Activated effector memory CD4-positive, alpha-beta T cell treated with anti-CD3 and anti-CD28 coated beads, Interleukin-2, amount 50 U/mL, for 16 hours (primary cell): ENCODE results near the gene PODNL1.
A peak's percentile ranks its signal among the peaks of the same experiment; 100 is the strongest.

Source experiments
- DNase-seq: peaks from one replicate; pipeline ENCODE4 v3.0.0-alpha.2; 2020

Gene PODNL1

GRCh38 chr19:13887517-13887916, 50.7 kb downstream of the PODNL1 start:
- DNase-seq = no peak

GRCh38 chr19:13887018-13887436, 51.2 kb downstream of the PODNL1 start:
- DNase-seq = no peak

GRCh38 chr19:13885826-13886365, 52.3 kb downstream of the PODNL1 start:
- no peak for DNase-seq

- DNase-seq = no peak
Observed at GRCh38 chr19:13884726-13885591, 53.3 kb downstream of the PODNL1 start.

- DNase-seq = no peak
Observed at GRCh38 chr19:13883516-13884064, 54.6 kb downstream of the PODNL1 start.

GRCh38 chr19:13882836-13883235, 55.4 kb downstream of the PODNL1 start:
- no peak for DNase-seq

- DNase-seq = no peak
Observed at GRCh38 chr19:13882419-13882795, 55.8 kb downstream of the PODNL1 start.

GRCh38 chr19:13881692-13882418, 56.4 kb downstream of the PODNL1 start:
- peak; percentile 72 for DNase-seq

GRCh38 chr19:13881251-13881691, 56.9 kb downstream of the PODNL1 start:
- peak; percentile 70 for DNase-seq
